Stimulated activated CD8-positive, alpha-beta memory T cell treated with anti-CD3 and anti-CD28 coated beads, Interleukin-12 subunit alpha, Interleukin-12 subunit beta, amount 100 ng/mL, for 4 hours (primary cell): ENCODE measurements around the gene GDE1.
"Not testable (repeated sequence)": the region's sequence is repeated elsewhere in the genome, so short reads cannot be mapped to it uniquely, and the experiment has no call there.

Experiments used
- DNase-seq: peaks from one replicate; pipeline ENCODE4 v3.0.0-alpha.2; 2020; ENCODE audit warnings: low read depth

Gene GDE1, protein sequence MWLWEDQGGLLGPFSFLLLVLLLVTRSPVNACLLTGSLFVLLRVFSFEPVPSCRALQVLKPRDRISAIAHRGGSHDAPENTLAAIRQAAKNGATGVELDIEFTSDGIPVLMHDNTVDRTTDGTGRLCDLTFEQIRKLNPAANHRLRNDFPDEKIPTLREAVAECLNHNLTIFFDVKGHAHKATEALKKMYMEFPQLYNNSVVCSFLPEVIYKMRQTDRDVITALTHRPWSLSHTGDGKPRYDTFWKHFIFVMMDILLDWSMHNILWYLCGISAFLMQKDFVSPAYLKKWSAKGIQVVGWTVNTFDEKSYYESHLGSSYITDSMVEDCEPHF

GRCh38 chr16:19521471-19522396 lies at the start of gene GDE1:
GDE1 (minus strand) TSS chr16:19522098; CDS start chr16:19521964, 134 bp downstream.
- DNase-seq: peak; percentile 90

DNA sequence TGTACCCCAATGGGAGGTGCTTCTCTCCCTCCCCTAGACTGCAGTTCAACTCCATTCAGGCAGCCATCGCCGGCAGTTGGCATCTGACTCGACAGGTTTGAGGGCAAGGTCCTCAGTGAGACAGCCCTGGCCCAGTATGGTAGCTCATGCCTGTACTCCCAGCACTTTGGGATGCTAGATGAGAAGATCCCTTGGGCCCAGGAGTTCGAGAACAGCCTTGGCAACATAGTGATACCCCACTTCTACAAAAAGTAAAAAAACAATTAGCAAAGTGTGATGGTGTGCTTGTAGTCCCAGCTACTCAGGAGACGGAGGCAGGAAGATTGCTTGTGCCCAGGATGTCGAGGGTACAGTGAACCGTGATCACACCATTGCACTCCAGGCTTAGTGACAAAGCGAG lies 45.7 kb upstream of the GDE1 start:
- no peak for DNase-seq

DNA sequence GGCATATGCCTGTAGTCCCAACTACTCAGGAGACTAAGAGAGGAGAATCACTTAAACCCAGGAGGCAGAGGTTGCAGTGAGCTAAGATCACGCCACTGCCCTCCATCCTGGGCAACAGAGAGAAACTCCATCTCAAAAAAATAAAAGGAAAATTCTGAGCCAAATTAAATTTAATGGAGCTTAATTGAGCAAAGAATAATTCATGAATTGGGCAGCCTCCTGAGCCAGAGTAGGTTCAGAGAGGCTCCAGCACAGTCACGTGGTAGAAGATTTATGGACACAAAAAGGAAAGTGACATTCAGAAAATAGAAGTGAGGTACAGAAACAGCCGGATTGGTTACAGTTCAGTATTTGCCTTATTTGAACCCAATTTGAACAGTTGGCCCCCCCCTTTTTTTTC lies 44.5 kb upstream of the GDE1 start:
- no peak for DNase-seq

GRCh38 chr16:19563377-19563776 lies 41.5 kb upstream of the GDE1 start:
- no peak for DNase-seq

GRCh38 chr16:19560078-19560477 lies 38.2 kb upstream of the GDE1 start:
- no peak for DNase-seq

DNA sequence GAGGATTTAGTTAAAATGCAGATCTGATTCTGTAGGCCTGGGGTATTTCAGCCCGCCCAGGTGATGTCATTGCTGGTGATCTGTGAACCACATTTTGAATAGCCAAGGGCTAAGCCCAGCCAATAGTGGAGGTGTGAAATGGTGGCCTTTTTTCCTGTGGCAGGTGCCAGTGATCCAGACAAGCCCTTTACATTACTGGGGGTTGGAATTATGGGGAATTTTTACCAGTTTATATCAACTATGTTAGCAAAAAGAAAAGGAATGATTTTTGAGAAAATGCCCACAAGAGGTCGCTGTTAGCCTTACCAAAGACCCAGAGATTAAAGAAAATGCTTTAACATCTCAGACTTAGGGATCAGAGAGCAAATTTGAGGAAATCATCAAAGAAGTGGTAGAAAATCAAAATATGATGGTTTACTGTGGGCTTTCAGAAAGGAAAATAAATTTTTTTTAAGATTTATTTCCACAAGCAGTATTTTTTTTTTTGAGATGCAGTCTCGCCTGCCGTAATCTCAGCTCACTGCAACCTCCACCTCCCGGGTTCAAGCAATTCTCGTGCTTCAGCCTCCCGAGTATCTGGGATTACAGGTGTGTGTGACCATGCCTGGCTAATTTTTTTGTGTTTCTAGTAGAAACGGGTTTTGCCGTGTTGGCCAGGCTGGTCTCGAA lies 37.5 kb upstream of the GDE1 start:
- no peak for DNase-seq

DNA sequence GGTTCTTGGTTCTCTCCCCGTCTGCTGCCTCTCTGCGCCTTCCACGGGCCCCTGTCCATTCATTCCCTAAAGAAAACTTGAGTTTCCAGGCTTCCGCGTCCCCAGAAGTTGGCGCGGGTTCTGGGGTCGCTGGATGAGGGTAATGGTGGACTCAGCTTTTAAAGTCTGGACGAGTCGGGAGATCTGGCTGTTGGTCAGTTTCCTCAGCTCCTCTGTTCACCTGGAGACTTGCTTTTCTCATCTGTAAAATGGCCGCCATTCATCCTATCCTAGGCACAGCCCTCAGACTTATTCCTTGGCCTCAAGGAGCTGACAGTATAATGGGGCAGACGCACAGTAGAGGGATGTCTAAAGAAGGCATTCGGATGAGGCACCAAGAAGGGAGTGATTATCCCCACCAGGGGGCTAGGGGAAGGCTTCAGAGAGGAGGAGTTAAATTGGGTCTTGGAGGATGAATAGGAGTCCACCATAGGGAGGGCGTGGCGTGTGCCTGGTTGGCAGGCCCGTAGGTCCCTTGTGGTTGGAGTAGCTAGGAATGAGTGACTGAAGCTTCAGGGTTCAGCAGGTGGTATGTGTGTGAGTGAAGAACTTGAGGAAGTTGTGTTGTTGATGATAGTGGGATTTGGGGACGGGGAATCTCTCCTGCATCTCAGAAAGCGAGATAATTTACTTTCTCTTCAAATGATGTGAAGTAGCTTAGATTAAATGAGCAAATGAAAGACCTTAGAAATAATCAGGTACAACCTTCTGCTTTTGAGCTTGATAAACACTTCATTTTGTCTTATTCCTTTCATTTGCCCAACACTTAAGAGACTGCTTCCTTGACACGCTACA lies 34.3 kb upstream of the GDE1 start:
- no peak for DNase-seq

DNA sequence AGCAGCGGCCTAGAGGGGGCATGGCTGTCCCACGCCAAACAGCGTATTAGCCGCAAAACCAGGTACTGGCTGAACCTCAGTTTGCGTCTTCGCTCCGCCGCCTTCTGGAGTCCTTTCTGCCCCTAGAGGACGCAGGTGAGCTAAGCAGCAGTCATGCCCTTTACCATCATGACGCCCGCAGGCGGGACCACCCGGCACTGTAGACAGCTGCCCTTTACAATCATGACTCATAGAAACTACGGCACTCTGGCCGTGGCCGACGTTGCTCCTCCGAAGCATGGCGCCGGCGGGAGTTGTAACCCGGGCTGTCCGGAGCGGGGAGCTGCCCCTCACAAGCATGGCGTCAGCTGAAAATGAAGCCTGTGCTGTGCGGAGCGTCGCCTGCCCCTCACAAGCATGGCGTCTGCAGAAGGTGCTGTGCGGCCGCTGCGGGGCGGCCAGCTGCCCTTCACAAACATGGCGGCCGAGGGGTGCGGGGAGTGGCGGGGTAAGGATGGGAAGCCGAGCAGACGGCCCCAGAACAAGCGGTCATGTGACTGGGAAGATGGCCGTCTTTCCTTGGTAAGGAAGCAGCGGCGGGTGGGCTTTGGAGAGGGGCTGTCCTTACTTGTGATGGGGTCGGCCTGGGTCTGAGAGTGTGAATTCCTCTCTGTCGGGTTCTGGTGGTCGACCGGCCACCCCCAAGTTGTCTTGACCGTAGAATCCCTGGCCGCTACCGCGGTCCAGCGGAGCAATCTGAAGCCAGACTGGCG lies 33.5 kb upstream of the GDE1 start, which contains the start of gene VPS35L:
VPS35L (plus strand) TSS at position 518 of the 752 bp plus-strand sequence; CDS start at position 545, 27 bp downstream.
- DNase-seq: peak; percentile 94

DNA sequence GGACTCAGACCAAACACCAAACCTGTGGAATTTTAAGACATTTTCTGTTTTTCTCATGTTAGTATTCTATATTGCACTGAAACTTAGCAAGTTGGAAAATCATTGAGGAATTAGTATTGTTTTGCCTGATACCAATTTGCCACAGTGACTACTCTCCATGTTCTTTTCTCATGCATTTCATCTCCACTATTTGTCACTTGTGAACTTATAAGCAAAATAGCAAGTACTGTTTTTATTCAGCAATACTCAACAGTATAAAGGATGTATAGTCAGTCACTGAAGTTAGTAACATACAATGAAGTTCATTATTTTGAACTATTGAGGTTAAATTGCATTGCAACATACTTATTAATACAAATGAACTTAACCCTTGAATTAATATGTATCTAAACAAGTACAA lies 27.8 kb upstream of the GDE1 start:
- no peak for DNase-seq

- DNase-seq: no peak
Measured at GRCh38 chr16:19548144-19548543, 26.2 kb upstream of the GDE1 start.

GRCh38 chr16:19543278-19543996 lies 21.5 kb upstream of the GDE1 start:
- not testable (repeated sequence) for DNase-seq

GRCh38 chr16:19542138-19542821 lies 20.4 kb upstream of the GDE1 start:
- no peak for DNase-seq

- no peak for DNase-seq
Measured at GRCh38 chr16:19540241-19540970, 18.5 kb upstream of the GDE1 start.

DNA sequence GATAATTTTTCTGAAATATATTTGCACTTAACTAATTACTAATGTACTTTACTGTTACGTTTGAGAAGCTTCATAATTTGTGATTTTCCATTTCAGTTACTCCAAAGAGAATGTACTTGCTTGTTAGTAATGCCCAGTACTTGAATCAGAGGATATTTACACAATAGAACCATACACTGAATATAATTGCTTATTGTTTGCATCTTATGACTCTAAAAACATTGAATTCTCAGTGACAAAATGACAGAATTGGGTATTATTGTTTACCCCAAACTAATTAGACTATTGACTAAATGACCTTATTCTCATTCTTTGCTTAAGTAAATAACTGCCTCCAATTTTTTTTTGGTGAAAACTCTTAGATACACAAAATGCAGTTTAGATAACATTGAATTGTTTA lies 10.7 kb upstream of the GDE1 start:
- no peak for DNase-seq

DNA sequence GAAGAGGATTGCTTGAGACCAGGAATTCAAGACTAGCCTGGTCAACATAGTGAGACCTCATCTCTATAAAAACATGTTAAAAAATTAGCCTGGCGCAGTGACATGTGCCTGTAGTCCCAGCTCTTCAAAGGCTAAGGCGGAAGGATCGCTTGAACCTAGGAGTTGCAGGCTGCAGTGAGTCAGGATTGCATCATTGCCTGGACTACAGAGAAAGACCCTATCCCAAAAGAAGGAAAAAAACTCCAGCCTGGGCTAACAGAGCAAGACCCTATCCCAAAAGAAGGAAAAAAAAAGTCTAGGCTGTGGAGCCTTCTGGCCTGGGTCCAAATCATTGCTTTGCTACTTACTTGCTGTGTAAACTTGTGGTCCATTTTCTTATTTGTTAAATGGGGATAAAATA lies 6.8 kb upstream of the GDE1 start:
- no peak for DNase-seq

DNA sequence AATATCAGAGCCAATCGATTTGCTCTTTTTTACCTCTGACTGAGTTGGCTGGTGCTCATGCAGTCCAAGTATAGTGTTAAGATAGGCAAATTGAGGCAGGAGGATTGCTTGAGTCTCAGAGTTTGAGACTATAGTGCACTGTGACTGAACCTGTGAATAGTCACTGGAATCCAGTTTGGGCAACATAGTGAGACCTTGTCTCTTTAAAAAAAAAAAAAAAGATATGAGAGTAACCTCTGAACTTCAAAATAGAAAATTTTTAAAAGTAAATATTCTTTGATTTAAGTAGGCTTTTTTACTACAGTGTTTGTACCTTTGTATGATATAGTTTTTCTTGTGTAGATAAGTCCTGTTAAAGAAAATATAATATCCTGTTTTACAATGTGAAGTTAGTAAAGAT lies 5.3 kb upstream of the GDE1 start:
- no peak for DNase-seq

GRCh38 chr16:19525385-19525723 lies 3.5 kb upstream of the GDE1 start:
- no peak for DNase-seq

GRCh38 chr16:19524616-19525384 lies 2.9 kb upstream of the GDE1 start:
- DNase-seq: no peak

DNA sequence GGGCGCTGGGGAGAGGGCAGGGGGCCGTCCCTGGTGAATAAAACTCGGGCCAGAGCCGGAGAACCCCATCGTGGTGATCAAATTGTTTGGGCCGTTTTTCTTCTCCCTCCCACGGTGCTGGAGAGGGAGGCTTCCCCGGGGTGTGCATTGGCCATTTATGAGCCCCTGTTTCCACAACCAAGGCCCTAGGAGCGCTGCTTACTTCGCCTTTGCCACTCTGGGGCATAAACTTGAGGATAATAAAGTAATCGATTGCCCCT lies 2.4 kb upstream of the GDE1 start:
- DNase-seq: no peak
